SK-N-MC (cell line): ENCODE measurements around the gene RNASEH2A.
"Not testable (repeated sequence)": the region's sequence is repeated elsewhere in the genome, so short reads cannot be mapped to it uniquely, and the experiment has no call there.

ENCODE experiments used
- DNase-seq: peaks from one replicate; pipeline ENCODE4 v3.0.0-alpha.2; 2011; ENCODE audit warnings: low read depth, low spot score
- H3K27ac ChIP-seq: fragments of 200-600 bp; sonication (generic); 2 replicates; pipeline ENCODE4 v1.5.1; 2016; ENCODE audit warnings: mixed run types
- H3K36me3 ChIP-seq: fragments of 200-600 bp; sonication (generic); 2 replicates; pipeline ENCODE4 v1.6.1; 2017; ENCODE audit warnings: antibody characterized with exemption, low read length, mixed read lengths; ENCODE audit not compliant: insufficient read depth
- H3K4me3 ChIP-seq: fragments of 200-600 bp; sonication (generic); 2 replicates; pipeline ENCODE4 v1.5.1; 2016
- H3K9ac ChIP-seq: fragments of 200-600 bp; sonication (generic); 2 replicates; pipeline ENCODE4 v1.8.0; 2017; ENCODE audit warnings: mixed run types, mixed read lengths; ENCODE audit not compliant: insufficient read length
- H3K9me3 ChIP-seq: fragments of 200-600 bp; sonication (generic); 2 replicates; pipeline ENCODE4 v1.6.1; 2017; ENCODE audit warnings: low read depth, mild to moderate bottlenecking, antibody characterized with exemption, low read length, moderate library complexity, mixed read lengths
- EZH2 ChIP-seq: fragments of 200-600 bp; sonication (generic); IDR thresholded peaks from one replicate; pipeline ENCODE4 v1.6.1; 2017; ENCODE audit warnings: antibody characterized with exemption
- FOXP2 ChIP-seq: optimal IDR thresholded peaks from 2 replicates; pipeline ENCODE3; 2011; ENCODE audit warnings: mild to moderate bottlenecking, moderate library complexity; ENCODE audit not compliant: insufficient read depth; ENCODE audit errors: extremely low read length, control extremely low read depth
- POLR2AphosphoS5 ChIP-seq: IDR thresholded peaks from 2 replicates; pipeline ENCODE4 v1.6.1; 2012; ENCODE audit warnings: mild to moderate bottlenecking, low read depth, low read length, borderline replicate concordance

RNASEH2A gene

DNA sequence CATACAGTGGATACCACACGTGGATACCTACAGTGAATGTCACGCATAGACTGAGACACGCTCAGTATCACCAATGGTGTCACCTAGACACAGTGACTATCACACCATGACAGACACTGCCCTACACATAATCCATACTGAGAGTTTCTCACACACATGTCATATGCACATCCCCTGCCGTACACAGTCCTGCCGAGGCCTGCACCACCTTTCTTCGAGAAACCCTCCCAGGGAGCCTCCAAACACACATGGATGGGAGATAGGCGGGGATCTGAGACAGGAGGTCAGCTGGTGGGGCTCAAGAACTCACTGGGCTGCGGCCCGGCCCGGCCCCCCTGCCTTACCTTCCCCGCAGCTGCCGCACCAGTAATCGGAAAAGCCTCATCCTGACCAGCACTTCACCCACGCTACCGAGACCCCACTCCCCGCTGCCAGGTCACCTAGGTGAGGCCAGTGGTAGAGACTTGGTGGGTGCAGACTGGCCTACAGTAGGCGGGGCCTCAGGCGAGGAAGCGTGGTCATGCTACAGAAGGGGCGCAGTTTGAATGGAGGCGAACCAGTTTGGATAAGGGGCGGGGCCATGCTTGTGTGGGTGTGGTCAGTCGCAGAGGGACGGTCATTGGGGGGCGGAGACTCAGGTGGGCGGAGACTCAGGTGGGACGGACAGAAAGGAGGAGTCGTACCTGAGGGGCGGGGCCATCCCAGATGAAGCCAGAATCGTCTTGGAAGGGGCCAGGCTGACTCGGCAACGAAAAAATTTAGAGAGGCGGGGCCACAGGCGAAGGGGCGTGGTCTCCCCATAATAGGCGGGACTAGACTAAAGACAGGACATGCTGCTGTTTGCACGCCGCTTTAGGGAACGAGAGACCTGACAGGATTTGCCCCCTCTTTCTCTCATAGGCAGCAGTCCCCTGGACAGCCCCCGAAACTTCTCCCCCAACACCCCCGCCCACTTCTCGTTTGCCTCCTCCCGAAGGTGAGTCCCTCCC, 34.0 kb downstream of the RNASEH2A start:
- DNase-seq = peak; percentile 60

DNA sequence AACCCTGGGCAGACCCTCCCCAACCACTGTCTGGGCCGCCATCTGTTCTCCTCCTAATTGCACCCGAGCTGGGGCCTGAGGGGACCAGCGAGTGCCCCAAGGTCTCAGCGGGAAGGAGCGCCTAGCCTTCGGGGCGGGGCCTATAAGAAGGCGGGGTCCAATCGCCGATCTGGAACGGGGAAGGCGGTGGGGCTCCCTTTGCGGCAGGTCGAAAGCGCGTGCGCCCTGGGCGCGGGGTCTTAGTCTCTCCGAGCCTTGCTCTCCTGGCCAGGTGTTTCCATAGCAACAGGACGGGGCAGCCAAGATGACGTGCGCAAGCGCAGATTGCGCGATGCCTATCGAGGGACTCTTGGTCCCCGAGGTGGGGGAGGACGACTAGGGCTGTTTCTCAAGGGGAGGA, 34.7 kb downstream of the RNASEH2A start:
- no peak for DNase-seq
- no peaks in the 10 kb centered on the region for H3K9me3 ChIP-seq
- TF ChIP-seq EZH2 = no peak
- TF ChIP-seq POLR2AphosphoS5 = no peak
- no peak for TF ChIP-seq FOXP2
- peak overlapping the region; percentile 44; the same call in 1 of the 2 replicates for H3K4me3 ChIP-seq
- H3K27ac ChIP-seq = no peak overlapping the region
- no peak overlapping the region for H3K9ac ChIP-seq
- peaks cover 4% of the 10 kb centered on the region; the same call in 1 of the 2 replicates for H3K36me3 ChIP-seq

More for the DNA sequence above, 34.0 kb downstream of the RNASEH2A start:
- peak overlapping the region; percentile 44; the same call in 1 of the 2 replicates for H3K4me3 ChIP-seq
- H3K27ac ChIP-seq = no peak overlapping the region
- peaks cover 4% of the 10 kb centered on the region; the same call in 1 of the 2 replicates for H3K36me3 ChIP-seq
- TF ChIP-seq POLR2AphosphoS5 = no peak
- TF ChIP-seq FOXP2 = no peak
- no peak for TF ChIP-seq EZH2
- H3K9ac ChIP-seq = no peak overlapping the region
- H3K9me3 ChIP-seq = no peaks in the 10 kb centered on the region

DNA sequence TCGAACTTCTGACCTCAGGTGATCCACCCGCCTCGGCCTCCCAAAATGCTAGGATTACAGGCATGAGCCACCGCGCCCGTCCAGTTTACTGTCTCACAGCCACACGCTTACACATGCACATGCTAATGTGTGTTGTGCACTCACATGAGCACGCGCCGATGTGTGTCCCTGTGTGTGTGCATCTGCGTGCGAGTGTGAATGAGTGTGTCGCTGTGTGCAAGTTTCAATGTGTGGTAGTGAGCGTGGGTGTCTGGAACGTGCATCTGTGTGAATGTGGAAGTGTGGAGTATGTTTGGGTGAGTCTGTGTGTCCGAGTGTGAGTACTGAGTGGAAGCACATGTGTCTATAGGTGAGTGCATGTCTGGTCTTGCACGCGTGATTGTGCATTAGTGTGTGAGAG, 36.1 kb downstream of the RNASEH2A start:
- H3K36me3 ChIP-seq = peaks cover 4% of the 10 kb centered on the region; the same call in 1 of the 2 replicates
- DNase-seq = no peak
- no peak overlapping the region for H3K27ac ChIP-seq
- H3K4me3 ChIP-seq = no peak overlapping the region
- H3K9ac ChIP-seq = no peak overlapping the region
- no peaks in the 10 kb centered on the region for H3K9me3 ChIP-seq
- TF ChIP-seq EZH2 = no peak
- no peak for TF ChIP-seq FOXP2
- TF ChIP-seq POLR2AphosphoS5 = no peak

DNA sequence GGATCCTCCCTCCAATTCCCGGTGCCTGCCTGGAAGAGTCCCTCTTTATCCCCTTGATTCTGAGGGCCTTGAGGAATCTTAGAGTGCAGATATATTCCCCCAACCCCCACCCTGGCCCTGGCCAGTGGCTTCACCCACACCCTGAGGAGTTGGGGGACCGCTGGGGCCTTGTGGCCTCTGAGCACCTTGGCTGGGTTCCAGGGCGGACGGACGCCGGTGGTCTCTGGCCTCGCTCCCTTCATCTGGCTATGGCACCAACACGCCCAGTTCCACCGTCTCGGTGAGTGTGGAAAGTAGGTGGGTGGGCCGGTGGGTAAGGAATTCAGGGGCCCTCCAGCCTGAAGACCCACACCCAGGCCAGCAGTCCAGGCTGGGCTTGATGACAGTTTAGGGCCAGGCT, 36.9 kb downstream of the RNASEH2A start:
- H3K9me3 ChIP-seq = no peaks in the 10 kb centered on the region
- no peak overlapping the region for H3K4me3 ChIP-seq
- H3K36me3 ChIP-seq = peaks cover 4% of the 10 kb centered on the region; the same call in 1 of the 2 replicates
- H3K27ac ChIP-seq = no peak overlapping the region
- no peak for DNase-seq
- TF ChIP-seq EZH2 (no peak), POLR2AphosphoS5 (no peak), FOXP2 (no peak)
- H3K9ac ChIP-seq = no peak overlapping the region

DNA sequence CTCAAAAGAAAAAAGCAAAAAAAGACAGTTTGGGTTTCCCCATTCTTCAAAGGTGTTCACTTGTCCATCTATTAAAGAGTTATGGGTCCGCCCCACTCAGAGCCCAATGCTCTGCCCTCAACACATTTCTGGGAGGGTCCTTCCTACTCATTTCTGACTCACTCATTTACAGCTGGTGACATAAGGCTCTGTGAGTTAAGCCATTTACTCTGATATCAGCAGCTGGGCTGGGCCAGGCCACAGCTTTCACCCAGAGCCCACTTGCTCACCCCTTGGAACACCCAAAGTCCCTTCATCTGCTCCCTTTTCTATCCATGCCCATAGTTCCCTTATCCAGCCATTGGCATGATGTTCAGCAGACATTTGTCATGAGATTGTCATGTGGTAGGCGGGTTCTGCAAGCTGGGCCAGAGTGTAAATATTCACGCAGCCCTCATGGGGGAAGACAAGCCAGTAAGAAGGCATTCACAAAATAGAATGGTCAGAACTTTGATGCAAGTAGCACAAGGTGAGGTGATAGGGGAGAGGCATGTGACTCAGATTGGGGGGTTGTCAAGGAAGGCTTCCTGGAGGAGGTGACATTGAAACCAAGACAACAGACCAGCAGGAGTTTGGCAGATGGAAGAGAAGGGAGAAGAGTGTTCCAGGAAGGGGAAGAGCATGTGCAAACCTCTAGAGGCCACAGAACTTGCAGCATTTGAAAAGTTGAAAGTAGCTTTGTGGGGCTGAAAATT, 37.8 kb downstream of the RNASEH2A start:
- no peaks in the 10 kb centered on the region for H3K9me3 ChIP-seq
- no peak overlapping the region for H3K27ac ChIP-seq
- H3K36me3 ChIP-seq = peaks cover 4% of the 10 kb centered on the region; the same call in 1 of the 2 replicates
- DNase-seq = no peak
- H3K4me3 ChIP-seq = no peak overlapping the region
- no peak for TF ChIP-seq EZH2
- TF ChIP-seq FOXP2 = no peak
- TF ChIP-seq POLR2AphosphoS5 = no peak
- no peak overlapping the region for H3K9ac ChIP-seq

DNA sequence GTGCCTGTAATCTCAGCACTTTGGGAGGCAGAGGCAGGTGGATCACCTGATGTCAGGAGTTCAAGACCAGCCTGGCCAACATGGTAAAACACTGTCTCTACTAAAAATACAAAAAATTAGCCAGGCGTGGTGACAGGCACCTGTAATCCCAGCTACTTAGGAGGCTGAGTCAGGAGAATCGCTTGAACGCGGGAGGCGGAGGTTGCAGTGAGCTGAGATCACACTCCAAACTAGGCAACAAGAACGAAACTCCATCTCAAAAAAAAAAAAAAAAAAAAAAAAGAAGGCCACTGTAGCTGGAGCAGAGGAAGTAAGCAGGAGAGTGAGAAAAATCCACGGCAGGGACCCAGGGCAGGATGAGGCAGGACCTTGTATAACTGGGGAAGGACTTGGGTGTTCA, 40.2 kb downstream of the RNASEH2A start:
- not testable (repeated sequence) for H3K27ac ChIP-seq, H3K9me3 ChIP-seq, H3K9ac ChIP-seq, DNase-seq, H3K4me3 ChIP-seq, H3K36me3 ChIP-seq

DNA sequence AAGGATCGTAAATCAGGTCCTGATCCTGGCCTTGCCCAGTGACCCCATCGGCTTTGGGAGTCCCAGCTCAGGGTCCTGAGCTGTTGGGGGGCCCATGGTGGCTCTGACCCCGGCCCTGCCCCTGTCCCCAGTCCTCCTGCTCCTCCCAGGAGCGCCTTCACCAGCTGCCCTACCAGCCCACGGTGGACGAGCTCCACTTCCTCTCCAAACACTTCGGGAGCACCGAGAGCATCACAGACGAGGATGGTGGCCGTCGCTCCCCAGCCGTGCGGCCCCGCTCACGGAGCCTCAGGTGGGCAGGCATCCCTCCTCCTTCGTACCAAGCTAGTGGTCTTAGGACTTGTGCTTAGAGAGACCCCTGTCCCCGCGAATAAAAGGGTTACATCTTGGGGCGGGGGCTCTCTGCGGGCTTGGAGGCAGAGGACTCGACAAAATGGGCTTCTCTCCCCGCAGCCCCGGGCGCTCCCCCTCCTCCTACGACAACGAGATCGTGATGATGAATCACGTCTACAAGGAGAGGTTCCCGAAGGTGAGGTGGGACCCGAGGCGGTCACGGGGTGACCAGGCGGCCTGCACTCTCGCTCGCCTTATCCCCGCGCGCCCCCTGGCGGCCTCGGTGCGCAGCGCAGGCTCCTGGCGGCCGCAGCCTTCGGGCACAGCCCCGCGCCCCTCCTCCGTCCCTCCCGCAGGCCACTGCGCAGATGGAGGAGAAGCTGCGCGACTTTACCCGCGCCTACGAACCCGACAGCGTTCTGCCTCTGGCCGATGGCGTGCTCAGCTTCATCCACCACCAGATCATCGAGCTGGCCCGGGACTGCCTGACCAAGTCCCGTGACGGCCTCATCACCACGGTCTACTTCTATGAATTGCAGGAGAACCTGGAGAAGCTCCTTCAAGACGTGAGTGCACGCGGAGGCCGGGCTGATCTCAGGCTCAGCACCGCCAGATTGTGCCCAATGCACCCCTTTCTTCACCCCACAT, 41.1 kb downstream of the RNASEH2A start:
- Histone ChIP-seq H3K9me3 (no peaks in the 10 kb centered on the region), H3K9ac (no peak overlapping the region), H3K4me3 (peak overlapping the region; percentile 23; the same call in 1 of the 2 replicates), H3K27ac (no peak overlapping the region), H3K36me3 (peaks cover 4% of the 10 kb centered on the region; the same call in 1 of the 2 replicates)
- no peak for DNase-seq
- no peak for TF ChIP-seq FOXP2

DNA sequence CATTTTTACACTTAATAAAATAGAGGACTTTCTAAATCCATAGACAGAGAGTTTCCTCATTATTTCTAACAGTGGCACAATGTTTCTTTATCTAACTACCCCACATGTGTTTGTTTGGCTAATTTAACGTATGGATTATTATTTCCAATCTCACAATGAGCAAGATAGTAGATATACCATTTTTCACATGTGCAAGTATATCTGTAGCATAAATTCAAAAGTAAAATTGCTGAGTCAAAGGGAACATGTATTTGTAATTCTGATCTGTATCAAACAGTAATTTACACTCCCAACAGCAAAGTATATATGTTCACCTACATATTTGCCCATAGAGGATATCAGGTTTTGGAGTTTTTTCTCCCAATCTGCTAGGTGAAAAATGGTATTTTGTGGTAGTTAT, 50.3 kb downstream of the RNASEH2A start:
- Histone ChIP-seq H3K9me3 (no peaks in the 10 kb centered on the region), H3K27ac (no peak overlapping the region), H3K4me3 (no peak overlapping the region), H3K9ac (no peak overlapping the region), H3K36me3 (peaks cover 9% of the 10 kb centered on the region; the same call in 1 of the 2 replicates)
- TF ChIP-seq POLR2AphosphoS5 (no peak), EZH2 (no peak), FOXP2 (no peak)
- DNase-seq = no peak
